Measurements from ENCODE around the gene RAPGEF1. TPM values are rescaled to one million over a fixed set of nuclear protein-coding genes. Genes with fewer than 3 reads are reported as not detected.
A peak's percentile ranks its signal among the peaks of the same experiment; 100 is the strongest.

Gene RAPGEF1
- total RNA-seq, 4 donors from 2014 or later: 13.1 to 73.7 (median 26.2) TPM

GRCh38 chr9:131734165-131734610 lies 5.7 kb downstream of the RAPGEF1 start:
- intact Hi-C loops (cut with DNase I; ENCODE audit: low total_unique reads): no loop called here
- no peak for DNase-seq
- Histone ChIP-seq H3K4me3 (no peak overlapping the region), H3K27me3 (no peaks in the 10 kb centered on the region), H3K9me3 (no peaks in the 10 kb centered on the region), H3K36me3 (no peaks in the 10 kb centered on the region), H3K4me1 (peaks cover 5 to 8% of the 10 kb centered on the region in 2 donors), H3K27ac (peak overlapping the region; percentile 22 to 44)
- no peak for TF ChIP-seq CTCF (IDR thresholded peaks at IDR 0.05)
- TF ChIP-seq POLR2A (IDR thresholded peaks at IDR 0.05): no peak

- H3K4me1 ChIP-seq: peaks cover under 1 to 5% of the 10 kb centered on the region in 2 donors
- intact Hi-C loops (cut with DNase I; ENCODE audit: low total_unique reads): no loop called here
- no peak overlapping the region for H3K4me3 ChIP-seq
- DNase-seq: no peak
- TF ChIP-seq CTCF (IDR thresholded peaks at IDR 0.05) (no peak), POLR2A (IDR thresholded peaks at IDR 0.05) (no peak)
- H3K27ac ChIP-seq: peak overlapping the region; percentile 2 to 44
- H3K36me3 ChIP-seq: no peaks in the 10 kb centered on the region
- H3K9me3 ChIP-seq: no peaks in the 10 kb centered on the region
- no peaks in the 10 kb centered on the region for H3K27me3 ChIP-seq
Observed at GRCh38 chr9:131733541-131734061, 6.3 kb downstream of the RAPGEF1 start.

GRCh38 chr9:131732636-131733289 lies 7.1 kb downstream of the RAPGEF1 start:
- Histone ChIP-seq H3K9me3 (no peaks in the 10 kb centered on the region), H3K27ac (no peak overlapping the region), H3K27me3 (no peaks in the 10 kb centered on the region), H3K4me1 (no peaks in the 10 kb centered on the region), H3K4me3 (no peak overlapping the region), H3K36me3 (no peaks in the 10 kb centered on the region)
- no peak for TF ChIP-seq POLR2A (IDR thresholded peaks at IDR 0.05)
- no peak for TF ChIP-seq CTCF (IDR thresholded peaks at IDR 0.05)
- intact Hi-C loops (cut with DNase I; ENCODE audit: low total_unique reads): no loop called here
- DNase-seq: no peak

GRCh38 chr9:131732061-131732526 lies 7.8 kb downstream of the RAPGEF1 start:
- Histone ChIP-seq H3K4me1 (no peaks in the 10 kb centered on the region), H3K36me3 (no peaks in the 10 kb centered on the region), H3K27me3 (no peaks in the 10 kb centered on the region), H3K4me3 (no peak overlapping the region), H3K27ac (no peak overlapping the region), H3K9me3 (no peaks in the 10 kb centered on the region)
- intact Hi-C loops (cut with DNase I; ENCODE audit: low total_unique reads): no loop called here
- no peak for TF ChIP-seq POLR2A (IDR thresholded peaks at IDR 0.05)
- TF ChIP-seq CTCF (IDR thresholded peaks at IDR 0.05): no peak
- DNase-seq: no peak

GRCh38 chr9:131731644-131732043 lies 8.2 kb downstream of the RAPGEF1 start:
- no peak for DNase-seq
- intact Hi-C loops (cut with DNase I; ENCODE audit: low total_unique reads): no loop called here
- TF ChIP-seq CTCF (IDR thresholded peaks at IDR 0.05): no peak
- no peak for TF ChIP-seq POLR2A (IDR thresholded peaks at IDR 0.05)
- H3K9me3 ChIP-seq: no peaks in the 10 kb centered on the region
- H3K4me1 ChIP-seq: no peaks in the 10 kb centered on the region
- no peak overlapping the region for H3K4me3 ChIP-seq
- H3K27me3 ChIP-seq: no peaks in the 10 kb centered on the region
- no peak overlapping the region for H3K27ac ChIP-seq
- no peaks in the 10 kb centered on the region for H3K36me3 ChIP-seq

Measured in uterus (tissue), 4 donors.